Breast epithelium (tissue), 4 donors: ENCODE results near the gene IKBKE. TPM values are rescaled to one million over a fixed set of nuclear protein-coding genes. Genes with fewer than 3 reads are reported as not detected.
A peak's percentile ranks its signal among the peaks of the same experiment; 100 is the strongest.

ENCODE experiments used
- DNase-seq, 2 donors: peaks; one replicate each; pipeline ENCODE4 v3.0.0-alpha.2; 2019; ENCODE audit warnings: low spot score in 2 of 2
- H3K27ac ChIP-seq, 2 donors: fragments of 200-600 bp; sonication (generic) in 1 of 2; one replicate each; pipeline ENCODE4 v1.5.1; 2016 to 2019; ENCODE audit warnings: mild to moderate bottlenecking in 1 of 2
- H3K27me3 ChIP-seq, 2 donors: fragments of 200-600 bp; sonication (generic) in 1 of 2; one replicate each; pipeline versions ENCODE4 v1.5.1 to v1.6.0; 2017 to 2019; ENCODE audit warnings: control low read depth in 1 of 2, mild to moderate bottlenecking in 1 of 2
- H3K36me3 ChIP-seq: fragments of 200-600 bp; one replicate; pipeline ENCODE4 v1.5.1; 2019
- H3K4me1 ChIP-seq, 2 donors: fragments of 200-600 bp; sonication (generic); one replicate each; pipeline ENCODE4 v1.5.1; 2016 to 2019; ENCODE audit warnings: control low read depth in 1 of 2
- H3K4me3 ChIP-seq, 3 donors: fragments of 200-600 bp; sonication (generic); 1 replicate in 2 of 3; 2 replicates in 1 of 3; pipeline ENCODE4 v1.5.1; 2016 to 2019; ENCODE audit warnings: mild to moderate bottlenecking in 3 of 3, moderate library complexity in 2 of 3
- H3K9me3 ChIP-seq, 2 donors: fragments of 200-600 bp; sonication (generic) in 1 of 2; one replicate each; pipeline ENCODE4 v1.5.1; 2016 to 2019; ENCODE audit warnings: control low read depth in 1 of 2
- POLR2A ChIP-seq: fragments of 450-650 bp; IDR thresholded peaks from one replicate; pipeline ENCODE4 v1.6.1; 2016; ENCODE audit warnings: antibody characterized with exemption, mild to moderate bottlenecking, moderate library complexity
- POLR2AphosphoS5 ChIP-seq, 3 donors: sonication (generic); formaldehyde crosslinking; IDR thresholded peaks; one replicate each; pipeline ENCODE4 v1.6.1; 2017; ENCODE audit warnings: antibody characterized with exemption in 3 of 3
- intact Hi-C: fragments of 100-400 bp; cut with DNase I; formaldehyde crosslinking; loops from one replicate; pipeline ENCODE4 v1.15.1; 2023; ENCODE audit warnings: low total_unique reads
- total RNA-seq, 3 donors: library from RNA; depleted of rRNA; stranded (reverse); fragments of >200 nt; gene quantifications; one replicate each; pipeline ENCODE4 v1.1.0, GENCODE V29; 2016
- TF ChIP-seq, protein P1 (sequence below), 3 donors: fragments of 450-650 bp; IDR thresholded peaks; one replicate each; pipeline ENCODE4 v1.5.1; 2016 to 2017; ENCODE audit warnings: antibody characterized with exemption in 3 of 3, mild to moderate bottlenecking in 3 of 3, moderate library complexity in 3 of 3

IKBKE gene
- total RNA-seq, 3 donors from 2014 or later = 4.4 to 4.9 (median 4.8) TPM

- intact Hi-C loops = no loop called here
These were observed 40.1 kb downstream of the IKBKE start for GRCh38 chr1:206510371-206510770.

GRCh38 chr1:206511362-206512057 is 41.2 kb downstream of the IKBKE start:
- H3K9me3 ChIP-seq = no peaks in the 10 kb centered on the region
- no peak for TF ChIP-seq POLR2AphosphoS5 (IDR thresholded peaks at IDR 0.05)
- TF ChIP-seq POLR2A = no peak
- TF ChIP-seq, protein P1, sequence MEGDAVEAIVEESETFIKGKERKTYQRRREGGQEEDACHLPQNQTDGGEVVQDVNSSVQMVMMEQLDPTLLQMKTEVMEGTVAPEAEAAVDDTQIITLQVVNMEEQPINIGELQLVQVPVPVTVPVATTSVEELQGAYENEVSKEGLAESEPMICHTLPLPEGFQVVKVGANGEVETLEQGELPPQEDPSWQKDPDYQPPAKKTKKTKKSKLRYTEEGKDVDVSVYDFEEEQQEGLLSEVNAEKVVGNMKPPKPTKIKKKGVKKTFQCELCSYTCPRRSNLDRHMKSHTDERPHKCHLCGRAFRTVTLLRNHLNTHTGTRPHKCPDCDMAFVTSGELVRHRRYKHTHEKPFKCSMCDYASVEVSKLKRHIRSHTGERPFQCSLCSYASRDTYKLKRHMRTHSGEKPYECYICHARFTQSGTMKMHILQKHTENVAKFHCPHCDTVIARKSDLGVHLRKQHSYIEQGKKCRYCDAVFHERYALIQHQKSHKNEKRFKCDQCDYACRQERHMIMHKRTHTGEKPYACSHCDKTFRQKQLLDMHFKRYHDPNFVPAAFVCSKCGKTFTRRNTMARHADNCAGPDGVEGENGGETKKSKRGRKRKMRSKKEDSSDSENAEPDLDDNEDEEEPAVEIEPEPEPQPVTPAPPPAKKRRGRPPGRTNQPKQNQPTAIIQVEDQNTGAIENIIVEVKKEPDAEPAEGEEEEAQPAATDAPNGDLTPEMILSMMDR (IDR thresholded peaks at IDR 0.05) = no peak
- intact Hi-C loops = no loop called here
- no peaks in the 10 kb centered on the region for H3K27me3 ChIP-seq
- peak overlapping the region; percentile 68 to 76 for H3K27ac ChIP-seq
- no peak for DNase-seq
- H3K4me3 ChIP-seq = no peak overlapping the region
- H3K36me3 ChIP-seq = no peaks in the 10 kb centered on the region
- H3K4me1 ChIP-seq = peaks cover 0 to 12% of the 10 kb centered on the region in 2 donors

More at GRCh38 chr1:206510371-206510770, 40.1 kb downstream of the IKBKE start:
- DNase-seq = no peak
- Histone ChIP-seq H3K9me3 (no peaks in the 10 kb centered on the region), H3K36me3 (no peaks in the 10 kb centered on the region), H3K27ac (no peak overlapping the region), H3K4me1 (peaks cover 0 to 12% of the 10 kb centered on the region in 2 donors), H3K27me3 (no peaks in the 10 kb centered on the region), H3K4me3 (no peak overlapping the region)
- no peak for TF ChIP-seq POLR2AphosphoS5 (IDR thresholded peaks at IDR 0.05)
- no peak for TF ChIP-seq POLR2A
- TF ChIP-seq, protein P1 (IDR thresholded peaks at IDR 0.05) = no peak

DNA sequence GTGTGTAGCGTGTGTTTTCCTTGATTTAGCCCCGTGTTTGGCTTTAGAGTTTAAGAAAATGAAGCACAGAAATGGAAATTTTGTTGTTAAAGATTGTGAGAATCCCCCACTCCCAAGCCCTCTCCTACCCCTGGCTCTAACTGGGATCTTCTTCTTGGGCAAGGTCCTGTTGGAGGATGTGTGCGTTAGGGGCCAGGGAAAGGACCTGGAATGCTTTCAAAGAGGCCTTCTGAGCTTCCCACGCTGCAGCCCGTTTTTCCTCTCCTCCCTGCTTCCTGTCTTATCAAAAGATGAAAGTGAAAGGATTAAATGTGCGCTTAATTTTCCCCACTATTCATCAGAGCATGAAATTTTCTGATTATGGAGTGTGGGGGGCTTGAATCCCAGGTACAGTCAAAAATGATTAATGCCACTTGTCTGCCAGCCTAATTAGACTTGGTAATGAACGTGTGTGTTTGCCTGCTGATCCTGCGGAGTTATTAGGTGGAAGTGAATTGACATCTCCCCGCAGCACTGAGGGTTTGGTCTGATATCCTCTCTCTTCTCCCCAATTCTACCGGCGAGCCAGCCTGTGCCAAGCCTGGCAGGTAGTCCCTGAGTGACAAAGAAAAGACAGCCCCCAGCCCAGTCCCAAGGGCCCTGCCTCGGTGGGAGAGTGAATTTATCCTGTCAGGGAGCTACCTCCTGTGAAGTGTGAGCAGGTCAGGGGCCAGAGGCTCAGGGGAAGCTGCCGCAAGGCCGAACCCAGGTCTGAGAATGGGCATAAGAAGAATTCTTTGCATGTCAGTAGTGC is 42.0 kb downstream of the IKBKE start:
- DNase-seq = no peak
- H3K9me3 ChIP-seq = no peaks in the 10 kb centered on the region
- H3K4me1 ChIP-seq = peaks cover 0 to 12% of the 10 kb centered on the region in 2 donors
- intact Hi-C loops = no loop called here
- H3K27ac ChIP-seq = peak overlapping the region; percentile 68 to 76
- no peaks in the 10 kb centered on the region for H3K36me3 ChIP-seq
- TF ChIP-seq, protein P1 (IDR thresholded peaks at IDR 0.05) = no peak
- TF ChIP-seq POLR2A (no peak), POLR2AphosphoS5 (IDR thresholded peaks at IDR 0.05) (no peak)
- H3K27me3 ChIP-seq = no peaks in the 10 kb centered on the region
- no peak overlapping the region for H3K4me3 ChIP-seq

DNA sequence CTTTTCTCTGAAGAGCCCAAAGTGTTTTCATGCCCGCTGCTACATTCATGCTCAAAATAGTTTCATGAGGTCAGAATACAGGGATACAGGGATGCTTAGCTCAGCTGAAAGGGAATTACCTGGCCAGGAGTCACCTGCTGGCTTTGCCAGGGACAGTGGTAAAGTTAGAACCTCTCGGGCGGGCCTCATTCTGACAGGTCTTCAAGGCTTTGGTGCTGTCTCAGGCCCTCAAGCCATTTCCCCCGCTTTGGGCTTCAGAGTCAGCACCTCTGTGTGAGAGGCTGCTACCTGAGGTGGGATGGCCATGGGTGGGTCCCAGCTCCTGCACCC is 42.5 kb downstream of the IKBKE start:
- peak overlapping the region; percentile 68 to 76 for H3K27ac ChIP-seq
- no peak overlapping the region for H3K4me3 ChIP-seq
- TF ChIP-seq, protein P1 (IDR thresholded peaks at IDR 0.05) = no peak
- TF ChIP-seq POLR2A (no peak), POLR2AphosphoS5 (IDR thresholded peaks at IDR 0.05) (no peak)
- H3K9me3 ChIP-seq = no peaks in the 10 kb centered on the region
- no peaks in the 10 kb centered on the region for H3K27me3 ChIP-seq
- H3K36me3 ChIP-seq = no peaks in the 10 kb centered on the region
- peaks cover 0 to 12% of the 10 kb centered on the region in 2 donors for H3K4me1 ChIP-seq
- DNase-seq = no peak
- intact Hi-C loops = no loop called here
